DND-41 (cell line): ENCODE measurements around the gene FITM1.

ENCODE experiments used
- ATAC-seq: fragments of 200-7000 bp; cut with Tn5 transposase; 3 replicates; pipeline ENCODE4 v1.9.1; 2021; ENCODE audit warnings: low read depth; ENCODE audit not compliant: insufficient read depth
- DNase-seq: peaks from one replicate; pipeline ENCODE4 v3.0.0-alpha.2; 2020
- H2AFZ ChIP-seq: 2 replicates; pipeline ENCODE4 v1.6.0; 2012; ENCODE audit warnings: low read depth, low read length
- H3K27ac ChIP-seq: 2 replicates; pipeline ENCODE4 v1.5.1; 2012; ENCODE audit warnings: low read length, inconsistent platforms
- H3K27me3 ChIP-seq: fragments of 200-600 bp; sonication (generic); 2 replicates; pipeline ENCODE4 v1.6.0; 2012; ENCODE audit warnings: low read length, mild to moderate bottlenecking, inconsistent platforms; ENCODE audit not compliant: insufficient read depth, poor library complexity
- H3K36me3 ChIP-seq: 2 replicates; pipeline ENCODE4 v1.5.1; 2012; ENCODE audit warnings: low read length, inconsistent platforms; ENCODE audit not compliant: insufficient read depth
- H3K4me1 ChIP-seq: 2 replicates; pipeline ENCODE4 v1.5.1; 2012; ENCODE audit warnings: mild to moderate bottlenecking, low read length; ENCODE audit not compliant: insufficient read depth
- H3K4me2 ChIP-seq: 2 replicates; pipeline ENCODE4 v1.6.0; 2012; ENCODE audit warnings: mild to moderate bottlenecking, moderate library complexity, low read length, inconsistent platforms; ENCODE audit not compliant: insufficient read depth
- H3K4me3 ChIP-seq, 2 experiments: fragments of 200-600 bp in 1 of 2; shearing (Covaris generic) in 1 of 2; 2 replicates each; pipeline ENCODE4 v1.5.1; 2012 to 2016; ENCODE audit warnings: inconsistent platforms in 2 of 2, low read length in 2 of 2, mild to moderate bottlenecking in 2 of 2, low read depth in 1 of 2, moderate library complexity in 1 of 2
- H3K79me2 ChIP-seq: 2 replicates; pipeline ENCODE4 v1.6.0; 2012; ENCODE audit warnings: low read length, inconsistent platforms; ENCODE audit not compliant: insufficient read depth
- H3K9ac ChIP-seq: 2 replicates; pipeline ENCODE4 v1.6.0; 2012; ENCODE audit warnings: low read depth, mild to moderate bottlenecking, inconsistent platforms, low read length, moderate library complexity
- H3K9me3 ChIP-seq: 2 replicates; pipeline ENCODE4 v1.5.1; 2012; ENCODE audit warnings: low read length, moderate library complexity, mild to moderate bottlenecking, inconsistent platforms; ENCODE audit not compliant: insufficient read depth, severe bottlenecking
- H4K20me1 ChIP-seq: 2 replicates; pipeline ENCODE4 v1.6.0; 2012; ENCODE audit warnings: low read length; ENCODE audit not compliant: insufficient read depth
- EZH2 ChIP-seq: IDR thresholded peaks from 3 replicates; pipeline ENCODE4 v1.6.1; 2012; ENCODE audit warnings: borderline replicate concordance, low read depth, mild to moderate bottlenecking, moderate library complexity, low read length, inconsistent platforms; ENCODE audit not compliant: severe bottlenecking
- TF ChIP-seq, protein P1 (sequence below): IDR thresholded peaks from 2 replicates; pipeline ENCODE4 v1.5.1; 2012; ENCODE audit warnings: borderline replicate concordance, low read length, moderate library complexity, mild to moderate bottlenecking; ENCODE audit not compliant: poor library complexity, severe bottlenecking; ENCODE audit errors: extremely low read depth

Gene FITM1

GRCh38 chr14:24147761-24148428 lies 17.4 kb downstream of the FITM1 start:
- Histone ChIP-seq H3K9me3 (no peaks in the 10 kb centered on the region), H4K20me1 (peaks cover 28% of the 10 kb centered on the region), H3K36me3 (peaks cover 72% of the 10 kb centered on the region), H3K9ac (peak overlapping the region; percentile 81), H3K27ac (peak overlapping the region; percentile 76), H3K4me1 (peaks cover 55% of the 10 kb centered on the region), H3K4me3 (peak overlapping the region; percentile 67 to 76), H3K27me3 (no peaks in the 10 kb centered on the region), H2AFZ (peak overlapping the region; percentile 75), H3K4me2 (peak overlapping the region; percentile 93), H3K79me2 (peaks cover 54% of the 10 kb centered on the region)
- TF ChIP-seq, protein P1, sequence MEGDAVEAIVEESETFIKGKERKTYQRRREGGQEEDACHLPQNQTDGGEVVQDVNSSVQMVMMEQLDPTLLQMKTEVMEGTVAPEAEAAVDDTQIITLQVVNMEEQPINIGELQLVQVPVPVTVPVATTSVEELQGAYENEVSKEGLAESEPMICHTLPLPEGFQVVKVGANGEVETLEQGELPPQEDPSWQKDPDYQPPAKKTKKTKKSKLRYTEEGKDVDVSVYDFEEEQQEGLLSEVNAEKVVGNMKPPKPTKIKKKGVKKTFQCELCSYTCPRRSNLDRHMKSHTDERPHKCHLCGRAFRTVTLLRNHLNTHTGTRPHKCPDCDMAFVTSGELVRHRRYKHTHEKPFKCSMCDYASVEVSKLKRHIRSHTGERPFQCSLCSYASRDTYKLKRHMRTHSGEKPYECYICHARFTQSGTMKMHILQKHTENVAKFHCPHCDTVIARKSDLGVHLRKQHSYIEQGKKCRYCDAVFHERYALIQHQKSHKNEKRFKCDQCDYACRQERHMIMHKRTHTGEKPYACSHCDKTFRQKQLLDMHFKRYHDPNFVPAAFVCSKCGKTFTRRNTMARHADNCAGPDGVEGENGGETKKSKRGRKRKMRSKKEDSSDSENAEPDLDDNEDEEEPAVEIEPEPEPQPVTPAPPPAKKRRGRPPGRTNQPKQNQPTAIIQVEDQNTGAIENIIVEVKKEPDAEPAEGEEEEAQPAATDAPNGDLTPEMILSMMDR: no peak
- TF ChIP-seq EZH2: no peak
- DNase-seq (peak; percentile 26), ATAC-seq (no peak)

DNA sequence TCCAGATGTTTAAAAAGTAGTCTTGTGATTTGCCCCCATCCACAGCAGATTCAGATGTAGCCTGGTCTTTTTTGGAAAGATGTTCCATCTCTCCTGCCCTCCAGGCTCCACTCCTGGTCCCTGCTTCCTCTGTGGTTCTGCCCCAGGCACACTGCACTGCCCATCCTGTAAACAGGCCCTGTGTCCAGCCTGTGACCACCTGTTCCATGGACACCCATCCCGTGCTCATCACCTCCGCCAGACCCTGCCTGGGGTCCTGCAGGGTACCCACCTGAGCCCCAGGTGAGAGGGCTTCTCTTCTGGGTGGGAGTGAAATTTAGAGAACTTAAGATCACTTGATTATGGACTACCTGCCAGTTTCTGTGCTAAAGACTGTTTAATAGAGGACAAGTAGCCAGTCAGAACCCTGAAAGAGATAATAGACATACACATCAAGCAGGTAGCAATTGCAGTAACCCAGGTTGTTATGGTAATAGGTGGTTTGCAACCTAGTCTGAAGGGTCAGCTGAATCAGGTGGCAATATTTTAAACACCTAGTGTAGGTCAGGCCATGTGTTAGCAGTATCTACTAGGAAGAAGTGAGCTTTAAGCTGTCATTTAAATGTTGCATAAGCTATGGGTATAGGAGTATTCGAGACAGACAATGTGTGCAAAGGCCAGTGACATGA lies 19.0 kb downstream of the FITM1 start:
- H2AFZ ChIP-seq: no peak overlapping the region
- H3K4me2 ChIP-seq: peak overlapping the region; percentile 28; the same call in 1 of the 2 replicates
- H4K20me1 ChIP-seq: peaks cover 28% of the 10 kb centered on the region
- H3K79me2 ChIP-seq: peaks cover 46% of the 10 kb centered on the region
- no peaks in the 10 kb centered on the region for H3K9me3 ChIP-seq
- TF ChIP-seq, protein P1: no peak
- no peak for TF ChIP-seq EZH2
- H3K27me3 ChIP-seq: no peaks in the 10 kb centered on the region
- no peak overlapping the region for H3K4me3 ChIP-seq
- no peak overlapping the region for H3K27ac ChIP-seq
- ATAC-seq (no peak), DNase-seq (no peak)
- H3K4me1 ChIP-seq: peaks cover 41% of the 10 kb centered on the region
- H3K36me3 ChIP-seq: peaks cover 66% of the 10 kb centered on the region
- no peak overlapping the region for H3K9ac ChIP-seq

- H3K4me3 ChIP-seq: no peak overlapping the region
- H3K27me3 ChIP-seq: no peaks in the 10 kb centered on the region
- H4K20me1 ChIP-seq: peaks cover 28% of the 10 kb centered on the region
- H3K4me2 ChIP-seq: no peak overlapping the region
- peaks cover 40% of the 10 kb centered on the region for H3K79me2 ChIP-seq
- no peak for ATAC-seq
- H3K9ac ChIP-seq: no peak overlapping the region
- H3K27ac ChIP-seq: no peak overlapping the region
- TF ChIP-seq, protein P1: no peak
- TF ChIP-seq EZH2: no peak
- H3K36me3 ChIP-seq: peaks cover 66% of the 10 kb centered on the region
- no peak for DNase-seq
- no peaks in the 10 kb centered on the region for H3K9me3 ChIP-seq
- peaks cover 35% of the 10 kb centered on the region for H3K4me1 ChIP-seq
- no peak overlapping the region for H2AFZ ChIP-seq
Measured at GRCh38 chr14:24150061-24150460, 19.6 kb downstream of the FITM1 start.
